SK-N-SH treated with all-trans-retinoic acid at 6 μM for 48 hours (cell line): Measurements from ENCODE around the gene EMX1.

ENCODE experiments used
- ARNTL ChIP-seq: fragments of 450-650 bp; formaldehyde crosslinking; IDR thresholded peaks from 2 replicates; pipeline ENCODE4 v1.5.0; 2020; ENCODE audit warnings: low read depth, mild to moderate bottlenecking, moderate library complexity, borderline replicate concordance
- CREB5 ChIP-seq: fragments of 250-450 bp; sonication (Bioruptor Pico); IDR thresholded peaks from 2 replicates; pipeline ENCODE4 v1.5.1; 2020; ENCODE audit warnings: low read depth, mild to moderate bottlenecking, moderate library complexity
- CSDC2 ChIP-seq: fragments of 250-450 bp; sonication (Bioruptor Pico); IDR thresholded peaks from 2 replicates; pipeline ENCODE4 v1.5.0; 2020; ENCODE audit warnings: mild to moderate bottlenecking, moderate library complexity
- GLIS3 ChIP-seq: fragments of 250-450 bp; sonication (Bioruptor Pico); IDR thresholded peaks from 2 replicates; pipeline ENCODE4 v1.5.0; 2020; ENCODE audit warnings: mild to moderate bottlenecking, moderate library complexity
- OSR1 ChIP-seq: fragments of 250-450 bp; sonication (Bioruptor Pico); IDR thresholded peaks from 2 replicates; pipeline ENCODE4 v1.8.0; 2022; ENCODE audit warnings: moderate library complexity, mild to moderate bottlenecking, inconsistent platforms
- POU6F1 ChIP-seq: fragments of 250-450 bp; sonication (Bioruptor Pico); IDR thresholded peaks from 2 replicates; pipeline ENCODE4 v1.8.0; 2021; ENCODE audit warnings: low read depth, mild to moderate bottlenecking, moderate library complexity, borderline replicate concordance
- PPARA ChIP-seq: fragments of 250-450 bp; sonication (Bioruptor Pico); IDR thresholded peaks from 2 replicates; pipeline ENCODE4 v1.5.0; 2020; ENCODE audit warnings: mild to moderate bottlenecking, borderline replicate concordance
- SNAI2 ChIP-seq: fragments of 250-450 bp; sonication (Bioruptor Pico); IDR thresholded peaks from 2 replicates; pipeline ENCODE4 v1.5.0; 2020; ENCODE audit warnings: mild to moderate bottlenecking, moderate library complexity
- TSHZ2 ChIP-seq: fragments of 250-450 bp; sonication (Bioruptor Pico); IDR thresholded peaks from 2 replicates; pipeline ENCODE4 v1.5.0; 2020; ENCODE audit warnings: mild to moderate bottlenecking, moderate library complexity
- ZC3H10 ChIP-seq: fragments of 250-450 bp; sonication (Bioruptor Pico); IDR thresholded peaks from 2 replicates; pipeline ENCODE4 v1.5.1; 2021; ENCODE audit warnings: mild to moderate bottlenecking, moderate library complexity
- ZFP3 ChIP-seq: fragments of 250-450 bp; sonication (Bioruptor Pico); IDR thresholded peaks from 2 replicates; pipeline ENCODE4 v1.5.0; 2020; ENCODE audit warnings: mild to moderate bottlenecking, moderate library complexity
- ZFP30 ChIP-seq: fragments of 450-650 bp; formaldehyde crosslinking; IDR thresholded peaks from 2 replicates; pipeline ENCODE4 v1.5.0; 2022; ENCODE audit warnings: mild to moderate bottlenecking, moderate library complexity
- TF ChIP-seq, protein P1 (sequence below): fragments of 250-450 bp; sonication (Bioruptor Pico); IDR thresholded peaks from 2 replicates; pipeline ENCODE4 v1.8.0; 2020; ENCODE audit warnings: mild to moderate bottlenecking, moderate library complexity, borderline replicate concordance

DNA sequence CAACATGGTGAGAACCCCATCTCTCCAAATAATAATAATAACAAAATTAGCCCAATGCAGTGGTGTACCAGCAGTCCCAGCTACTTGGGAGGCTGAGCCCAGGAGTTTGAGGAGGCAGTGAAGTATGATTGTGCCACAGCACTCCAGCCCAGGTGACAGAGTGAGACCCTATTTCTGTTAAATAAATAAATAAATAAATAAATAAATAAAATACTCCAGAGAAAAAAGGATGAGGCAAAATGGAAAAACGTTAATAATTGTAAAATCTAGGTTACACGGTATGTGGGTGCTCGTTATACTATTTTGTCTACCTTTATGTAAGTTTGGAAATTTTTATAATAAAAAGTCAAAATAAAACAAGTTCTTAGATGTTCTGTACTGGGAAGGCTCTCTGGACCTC, 8.6 kb upstream of the EMX1 start:
- no peak for TF ChIP-seq GLIS3 (CRISPR knock-in tag)
- no peak for TF ChIP-seq CSDC2 (CRISPR knock-in tag)
- no peak for TF ChIP-seq ZFP3
- TF ChIP-seq, protein P1, sequence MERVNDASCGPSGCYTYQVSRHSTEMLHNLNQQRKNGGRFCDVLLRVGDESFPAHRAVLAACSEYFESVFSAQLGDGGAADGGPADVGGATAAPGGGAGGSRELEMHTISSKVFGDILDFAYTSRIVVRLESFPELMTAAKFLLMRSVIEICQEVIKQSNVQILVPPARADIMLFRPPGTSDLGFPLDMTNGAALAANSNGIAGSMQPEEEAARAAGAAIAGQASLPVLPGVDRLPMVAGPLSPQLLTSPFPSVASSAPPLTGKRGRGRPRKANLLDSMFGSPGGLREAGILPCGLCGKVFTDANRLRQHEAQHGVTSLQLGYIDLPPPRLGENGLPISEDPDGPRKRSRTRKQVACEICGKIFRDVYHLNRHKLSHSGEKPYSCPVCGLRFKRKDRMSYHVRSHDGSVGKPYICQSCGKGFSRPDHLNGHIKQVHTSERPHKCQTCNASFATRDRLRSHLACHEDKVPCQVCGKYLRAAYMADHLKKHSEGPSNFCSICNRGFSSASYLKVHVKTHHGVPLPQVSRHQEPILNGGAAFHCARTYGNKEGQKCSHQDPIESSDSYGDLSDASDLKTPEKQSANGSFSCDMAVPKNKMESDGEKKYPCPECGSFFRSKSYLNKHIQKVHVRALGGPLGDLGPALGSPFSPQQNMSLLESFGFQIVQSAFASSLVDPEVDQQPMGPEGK (CRISPR knock-in tag) = no peak
- TF ChIP-seq SNAI2 (CRISPR knock-in tag) = no peak
- no peak for TF ChIP-seq CREB5 (CRISPR knock-in tag)
- no peak for TF ChIP-seq ZFP30 (CRISPR knock-in tag)
- TF ChIP-seq ZC3H10 (CRISPR knock-in tag) = no peak
- TF ChIP-seq OSR1 (CRISPR knock-in tag) = no peak
- no peak for TF ChIP-seq TSHZ2 (CRISPR knock-in tag)
- TF ChIP-seq POU6F1 (CRISPR knock-in tag) = no peak
- no peak for TF ChIP-seq ARNTL
- TF ChIP-seq PPARA = no peak
